NT2/D1 (cell line): ENCODE data around the gene PPP1R26.

ENCODE experiments used
- DNase-seq: peaks from one replicate; pipeline ENCODE4 v3.0.0-alpha.2; 2011; ENCODE audit warnings: low read depth, low spot score
- H3K27me3 ChIP-seq: 2 replicates; pipeline ENCODE4 v1.6.0; 2011; ENCODE audit warnings: mild to moderate bottlenecking; ENCODE audit not compliant: insufficient read length, insufficient read depth
- H3K36me3 ChIP-seq: 2 replicates; pipeline ENCODE4 v1.6.1; 2011; ENCODE audit warnings: mild to moderate bottlenecking, low read length, mixed read lengths; ENCODE audit not compliant: insufficient read depth, insufficient read length
- H3K4me1 ChIP-seq: 2 replicates; pipeline ENCODE4 v1.5.1; 2011; ENCODE audit not compliant: insufficient read depth, insufficient read length
- H3K4me3 ChIP-seq: 2 replicates; pipeline ENCODE4 v1.5.1; 2011; ENCODE audit warnings: low read depth; ENCODE audit not compliant: insufficient read length
- H3K9ac ChIP-seq: 2 replicates; pipeline ENCODE4 v1.6.0; 2011; ENCODE audit warnings: low read depth; ENCODE audit not compliant: insufficient read length
- H3K9me3 ChIP-seq: 2 replicates; pipeline ENCODE4 v1.5.1; 2011; ENCODE audit warnings: mild to moderate bottlenecking, low read length; ENCODE audit not compliant: insufficient read depth
- SUZ12 ChIP-seq: IDR thresholded peaks from 2 replicates; pipeline ENCODE4 v1.6.1; 2011; ENCODE audit not compliant: insufficient read length, insufficient read depth; ENCODE audit errors: extremely low read depth
- YY1 ChIP-seq: IDR thresholded peaks from 2 replicates; pipeline ENCODE4 v1.6.1; 2011; ENCODE audit not compliant: insufficient read length, insufficient read depth
- ZNF274 ChIP-seq: IDR thresholded peaks from 2 replicates; pipeline ENCODE4 v1.6.1; 2011; ENCODE audit warnings: mild to moderate bottlenecking, low read depth, low read length

Gene PPP1R26

GRCh38 chr9:135471791-135472640 is 7.6 kb upstream of the PPP1R26 start:
- H3K4me3 ChIP-seq, result no peak overlapping the region
- TF ChIP-seq YY1, result no peak
- TF ChIP-seq SUZ12, result no peak
- TF ChIP-seq ZNF274, result no peak
- H3K9ac ChIP-seq, result no peak overlapping the region
- peaks cover 6% of the 10 kb centered on the region for H3K36me3 ChIP-seq
- peaks cover 11% of the 10 kb centered on the region for H3K4me1 ChIP-seq
- no peak for DNase-seq
- no peaks in the 10 kb centered on the region for H3K27me3 ChIP-seq
- H3K9me3 ChIP-seq, result no peaks in the 10 kb centered on the region

- Histone ChIP-seq H3K9me3 (no peaks in the 10 kb centered on the region), H3K36me3 (peaks cover 6% of the 10 kb centered on the region), H3K4me1 (peaks cover 13% of the 10 kb centered on the region), H3K4me3 (no peak overlapping the region), H3K27me3 (no peaks in the 10 kb centered on the region), H3K9ac (no peak overlapping the region)
- no peak for TF ChIP-seq YY1
- TF ChIP-seq SUZ12, result no peak
- no peak for TF ChIP-seq ZNF274
- DNase-seq, result no peak
Measured at GRCh38 chr9:135473972-135474543, 5.5 kb upstream of the PPP1R26 start.

- H3K4me1 ChIP-seq, result peaks cover 13% of the 10 kb centered on the region
- TF ChIP-seq SUZ12 (no peak), YY1 (no peak), ZNF274 (no peak)
- H3K9ac ChIP-seq, result no peak overlapping the region
- H3K36me3 ChIP-seq, result peaks cover 6% of the 10 kb centered on the region
- no peak overlapping the region for H3K4me3 ChIP-seq
- no peaks in the 10 kb centered on the region for H3K27me3 ChIP-seq
- no peaks in the 10 kb centered on the region for H3K9me3 ChIP-seq
- DNase-seq, result no peak
Measured at GRCh38 chr9:135474915-135475314, 4.7 kb upstream of the PPP1R26 start.

- no peaks in the 10 kb centered on the region for H3K27me3 ChIP-seq
- TF ChIP-seq YY1 (no peak), SUZ12 (no peak), ZNF274 (no peak)
- H3K4me3 ChIP-seq, result no peak overlapping the region
- peaks cover 10% of the 10 kb centered on the region for H3K4me1 ChIP-seq
- no peak for DNase-seq
- H3K9me3 ChIP-seq, result no peaks in the 10 kb centered on the region
- peaks cover 6% of the 10 kb centered on the region for H3K36me3 ChIP-seq
- no peak overlapping the region for H3K9ac ChIP-seq
Measured at GRCh38 chr9:135476561-135477355, 2.8 kb upstream of the PPP1R26 start.

GRCh38 chr9:135478191-135478590 is 1.4 kb upstream of the PPP1R26 start:
- H3K4me3 ChIP-seq, result no peak overlapping the region
- H3K9me3 ChIP-seq, result no peaks in the 10 kb centered on the region
- H3K4me1 ChIP-seq, result peaks cover 5% of the 10 kb centered on the region
- DNase-seq, result no peak
- TF ChIP-seq YY1 (no peak), SUZ12 (no peak), ZNF274 (no peak)
- H3K9ac ChIP-seq, result no peak overlapping the region
- H3K36me3 ChIP-seq, result peaks cover 15% of the 10 kb centered on the region
- no peaks in the 10 kb centered on the region for H3K27me3 ChIP-seq

GRCh38 chr9:135478829-135479468 is 633 bp upstream of the PPP1R26 start:
- Histone ChIP-seq H3K27me3 (no peaks in the 10 kb centered on the region), H3K9ac (peak overlapping the region; percentile 72), H3K9me3 (no peaks in the 10 kb centered on the region), H3K36me3 (peaks cover 23% of the 10 kb centered on the region), H3K4me1 (peaks cover 5% of the 10 kb centered on the region), H3K4me3 (peak overlapping the region; percentile 40)
- TF ChIP-seq ZNF274, result no peak
- no peak for TF ChIP-seq YY1
- TF ChIP-seq SUZ12, result no peak
- DNase-seq, result no peak
